K562 (cell line): ENCODE measurements around the gene GRIK1. TPM values are rescaled to one million over a fixed set of nuclear protein-coding genes. Genes with fewer than 3 reads are reported as not detected.

ENCODE experiments used
- ATAC-seq: fragments of 200-7000 bp; cut with Tn5 transposase; 3 replicates; pipeline ENCODE4 v1.9.1; 2020; ENCODE audit warnings: moderate library complexity
- BruUV-seq: library from RNA; stranded (reverse); fragments of 400-500 nt; replicated peaks from 2 replicates; lab custom pipeline; 2021; lab: Mats Ljungman, UMichigan
- CTCF ChIA-PET: fragments of 300-600 bp; formaldehyde crosslinking; extraction: SDS; loops from one replicate; lab custom pipeline; 2021; ENCODE audit warnings: low intra/inter-chr PET ratio; lab: Yijun Ruan, JAX
- POLR2A ChIA-PET: fragments of 300-600, 350-650 bp; sonication (Branson Sonifier 250); formaldehyde crosslinking; extraction: SDS; loops from one replicate; lab custom pipeline; 2021; ENCODE audit warnings: antibody characterized with exemption, inconsistent platforms; lab: Yijun Ruan, JAX
- DNase-seq, 4 experiments: peaks; one replicate each; pipeline versions ENCODE4 v3.0.0 to v3.0.0-alpha.2; 2011 to 2018; ENCODE audit warnings: low spot score in 3 of 4, mixed read lengths in 3 of 4; ENCODE audit errors: extremely low read depth in 1 of 4
- FAIRE-seq: peaks from 2 replicates; lab custom pipeline; 2011; peaks lifted over from hg19 to GRCh38; lab: Jason Lieb, UNC
- H2AFZ ChIP-seq: 2 replicates; pipeline ENCODE4 v1.6.0; 2011; ENCODE audit warnings: low read depth, low read length, control low read depth, inconsistent platforms
- H3K27ac ChIP-seq: fragments of 200-600 bp; 3 replicates; pipeline ENCODE4 v1.8.0; 2011; ENCODE audit warnings: low read depth, mild to moderate bottlenecking, control low read depth, inconsistent platforms, low read length, moderate library complexity, mixed read lengths; ENCODE audit errors: extremely low read depth
- H3K27me3 ChIP-seq, 2 experiments: fragments of 300-600 bp in 1 of 2; 2 replicates in 1 of 2; 3 replicates in 1 of 2; pipeline versions ENCODE4 v1.6.0 to v1.8.0; 2011; ENCODE audit warnings: inconsistent platforms in 2 of 2, low read length in 2 of 2, mild to moderate bottlenecking in 1 of 2, mixed read lengths in 1 of 2, moderate library complexity in 1 of 2; ENCODE audit not compliant: control insufficient read depth in 2 of 2, insufficient read depth in 2 of 2
- H3K36me3 ChIP-seq: fragments of 300-600 bp; 3 replicates; pipeline ENCODE4 v1.8.0; 2011; ENCODE audit warnings: mild to moderate bottlenecking, low read length, inconsistent platforms; ENCODE audit not compliant: control insufficient read depth, insufficient read depth
- H3K4me1 ChIP-seq, 2 experiments: fragments of 200-600 bp in 1 of 2; replicated peaks in 1 of 2; 2 replicates in 1 of 2; 3 replicates in 1 of 2; pipeline versions ENCODE4 v1.5.1 to v1.8.0; 2011; ENCODE audit warnings: inconsistent platforms in 2 of 2, low read length in 2 of 2, mild to moderate bottlenecking in 1 of 2, mixed read lengths in 1 of 2, moderate library complexity in 1 of 2; ENCODE audit not compliant: control insufficient read depth in 2 of 2, insufficient read depth in 2 of 2
- H3K4me2 ChIP-seq: 2 replicates; pipeline ENCODE4 v1.6.1; 2011; ENCODE audit warnings: low read length, control low read depth, inconsistent platforms, mixed read lengths; ENCODE audit not compliant: insufficient read depth
- H3K4me3 ChIP-seq: fragments of 200-600 bp; sonication (generic), shearing (Covaris generic); 2 replicates; pipeline ENCODE4 v1.5.1; 2016; ENCODE audit warnings: control low read depth, inconsistent platforms
- H3K79me2 ChIP-seq: fragments of 200-600 bp; 3 replicates; pipeline ENCODE4 v1.8.0; 2011; ENCODE audit warnings: low read length, inconsistent platforms; ENCODE audit not compliant: control insufficient read depth, insufficient read depth
- H3K9ac ChIP-seq, 2 experiments: 2 replicates each; pipeline versions ENCODE4 v1.6.0 to v1.6.1; 2011; ENCODE audit warnings: low read depth in 2 of 2, low read length in 2 of 2, control low read depth in 1 of 2, inconsistent platforms in 1 of 2, mild to moderate bottlenecking in 1 of 2, mixed read lengths in 1 of 2; ENCODE audit not compliant: insufficient read depth in 1 of 2
- H3K9me1 ChIP-seq: one replicate; pipeline ENCODE4 v1.6.0; 2011; ENCODE audit warnings: inconsistent platforms, mild to moderate bottlenecking, low read length, moderate library complexity; ENCODE audit not compliant: control insufficient read depth, insufficient read depth
- H3K9me3 ChIP-seq: replicated peaks from 2 replicates; pipeline ENCODE4 v1.5.1; 2011; ENCODE audit warnings: low read depth, low read length, inconsistent platforms; ENCODE audit not compliant: control insufficient read depth, insufficient read depth
- H4K20me1 ChIP-seq: replicated peaks from 2 replicates; pipeline ENCODE4 v1.6.1; 2011; ENCODE audit warnings: low read length, inconsistent platforms, mixed read lengths; ENCODE audit not compliant: control insufficient read depth, insufficient read depth
- ATF1 ChIP-seq, 2 experiments: fragments of 450-650 bp in 1 of 2; IDR thresholded peaks; 2 replicates each; pipeline ENCODE4 v1.6.1; 2016; ENCODE audit warnings: missing compliant biosample characterization in 1 of 2, missing genetic modification characterization in 1 of 2
- BCOR ChIP-seq: fragments of 450-650 bp; IDR thresholded peaks from 2 replicates; pipeline ENCODE4 v1.6.1; 2016
- CEBPG ChIP-seq, 3 experiments: fragments of 200-800 bp in 1 of 3; sonication (Bioruptor generic) in 1 of 3; sonication (generic) in 1 of 3; formaldehyde crosslinking in 1 of 3; IDR thresholded peaks in 2 of 3; conservative IDR thresholded peaks in 1 of 3; 2 replicates each; pipeline versions ENCODE4 v1.6.1 to v1.8.0; 2016 to 2022; ENCODE audit warnings: missing compliant biosample characterization in 2 of 3, missing genetic modification characterization in 2 of 3, mild to moderate bottlenecking in 1 of 3, missing genetic modification reagents in 1 of 3
- CREB5 ChIP-seq: fragments of 250-450 bp; sonication (Bioruptor Pico); IDR thresholded peaks from 2 replicates; pipeline ENCODE4 v1.5.0; 2020; ENCODE audit warnings: mild to moderate bottlenecking
- CREM ChIP-seq: IDR thresholded peaks from 2 replicates; pipeline ENCODE4 v1.6.1; 2014; ENCODE audit warnings: antibody characterized with exemption, low read depth
- E4F1 ChIP-seq: fragments of 250-450 bp; sonication (Bioruptor Pico); IDR thresholded peaks from 2 replicates; pipeline ENCODE4 v1.5.0; 2021; ENCODE audit warnings: mild to moderate bottlenecking, borderline replicate concordance
- EHMT2 ChIP-seq: fragments of 450-650 bp; IDR thresholded peaks from 2 replicates; pipeline ENCODE4 v1.6.1; 2018; ENCODE audit warnings: antibody characterized with exemption
- FOXP4 ChIP-seq: sonication (generic); formaldehyde crosslinking; IDR thresholded peaks from 2 replicates; pipeline ENCODE4 v1.8.0; 2022; ENCODE audit warnings: mild to moderate bottlenecking, missing genetic modification reagents, borderline replicate concordance
- HINFP ChIP-seq: fragments of 450-650 bp; conservative IDR thresholded peaks from 2 replicates; pipeline ENCODE4 v1.6.1; 2016; ENCODE audit warnings: missing genetic modification characterization, low read depth, mild to moderate bottlenecking, control low read depth, missing compliant biosample characterization
- HMBOX1 ChIP-seq: sonication (generic); IDR thresholded peaks from 2 replicates; pipeline ENCODE4 v1.6.1; 2016
- MAFG ChIP-seq: fragments of 450-650 bp; conservative IDR thresholded peaks from 2 replicates; pipeline ENCODE4 v1.6.1; 2016; ENCODE audit warnings: missing genetic modification characterization, missing compliant biosample characterization
- SETDB1 ChIP-seq: IDR thresholded peaks from one replicate; pipeline ENCODE4 v1.6.1; 2012; ENCODE audit warnings: low read length, control low read depth, inconsistent platforms
- TRIM28 ChIP-seq: fragments of 450-650 bp; IDR thresholded peaks from 2 replicates; pipeline ENCODE4 v1.6.1; 2017
- ZNF146 ChIP-seq: IDR thresholded peaks from one replicate; pipeline ENCODE4 v1.6.1; 2018; ENCODE audit warnings: missing compliant biosample characterization; ENCODE audit not compliant: unreplicated experiment
- WGBS: fragments of 100-300 bp; shearing (Covaris generic); methylation state at CpG from one replicate; pipeline ENCODE4 v1.1.6; 2016; ENCODE audit warnings: low coverage, mixed read lengths; ENCODE audit not compliant: insufficient coverage; ENCODE audit errors: missing lambda C conversion rate; 5-methylcytosine and 5-hydroxymethylcytosine counted together
- in situ Hi-C: fragments of 300-500 bp; cut with MboI; formaldehyde crosslinking; loops from 4 replicates; pipeline ENCODE4 v1.15.0; 2018; ENCODE audit warnings: inconsistent platforms, mixed read lengths
- intact Hi-C: fragments of 100-400 bp; cut with micrococcal nuclease; formaldehyde crosslinking; loops from 2 replicates; pipeline ENCODE4 v1.14.2; 2022
- polyA plus RNA-seq, 8 experiments: library from polyadenylated mRNA; depleted of rRNA in 4 of 8; stranded (reverse) in 5 of 8; unstranded in 3 of 8; fragments of >200 nt; fragmentation: Nextera tagmentation in 2 of 8; fragmentation: Illumina TruSeq in 1 of 8; extraction: Ambion mirVana in 2 of 8; extraction: Trizol in 1 of 8; gene quantifications; 2 replicates each; pipeline versions ENCODE4 v1.2.1 to v1.2.3, GENCODE V29; 2011 to 2014; ENCODE audit warnings: inconsistent platforms in 1 of 8, missing spikeins in 1 of 8
- total RNA-seq, 7 experiments: library from RNA; depleted of rRNA in 6 of 7; stranded (reverse); fragments of >200 nt in 6 of 7; fragmentation: Illumina TruSeq in 2 of 7; extraction: Trizol in 2 of 7; gene quantifications; 2 replicates each; pipeline versions ENCODE4 v1.2.1 to v1.2.3, GENCODE V29; 2011 to 2021; ENCODE audit warnings: low replicate concordance in 1 of 7

The GRIK1 gene
- total and polyA plus RNA-seq, 9 of the 15 experiments (the other 6 are each of a cell fraction or from before 2014, with no cell fraction given): 0.17 to 2.8 (median 0.53) TPM

- Histone ChIP-seq H2AFZ (peak overlapping the region; percentile 63), H3K9me1 (no peaks in the 10 kb centered on the region), H3K27ac (peak overlapping the region; percentile 98), H3K4me2 (0 out of 2 replicates have a peak overlapping the region, but pooled peaks have one; percentile 4), H3K79me2 (no peaks in the 10 kb centered on the region), H3K9ac (peak overlapping the region in 1 of 2 experiments; percentile 10; a peak in 1 of 4 replicates), H3K4me1 (peaks cover 19 to 81% of the 10 kb centered on the region in 2 experiments), H3K36me3 (peaks cover 13% of the 10 kb centered on the region), H3K4me3 (no peak overlapping the region), H3K9me3 (peaks cover 15% of the 10 kb centered on the region), H3K27me3 (no peaks in the 10 kb centered on the region), H4K20me1 (no peaks in the 10 kb centered on the region)
- ChIA-PET CTCF (no interaction called here), POLR2A (interaction anchor here (0.8 to 1.0 kb wide), 3 partner anchors 11 to 23 kb away, joined by 3 read pairs; no protein-coding TSS in a partner anchor)
- 25% methylated on average over 2 of the region's 2 CpGs for WGBS
- no peak for FAIRE-seq
- in situ Hi-C loops (no loop called here), intact Hi-C loops (loop anchor here (5.0 kb wide), 1 partner anchor 163 kb away; no protein-coding TSS in a partner anchor)
- ATAC-seq: no peak
- BruUV-seq: no TSS peak
- no peak for DNase-seq
- no peak for TF ChIP-seq CREB5 (CRISPR knock-in tag)
- no peak for TF ChIP-seq SETDB1
- no peak for TF ChIP-seq CEBPG (CRISPR knock-in tag; IDR thresholded peaks at IDR 0.05)
- TF ChIP-seq CEBPG (tag; conservative IDR thresholded peaks at IDR 0.05 in 1 of 2, IDR thresholded peaks at IDR 0.05 in 1 of 2): no peak
- no peak for TF ChIP-seq FOXP4
- TF ChIP-seq MAFG (tag): peak; percentile 70
- TF ChIP-seq ATF1 (CRISPR knock-in tag; IDR thresholded peaks at IDR 0.05): no peak
- no peak for TF ChIP-seq ATF1 (tag; IDR thresholded peaks at IDR 0.05)
- TF ChIP-seq EHMT2: no peak
- no peak for TF ChIP-seq E4F1 (CRISPR knock-in tag)
- TF ChIP-seq HINFP (tag): peak; percentile 37; the same call in 1 of the 2 replicates
- no peak for TF ChIP-seq TRIM28
- TF ChIP-seq CREM: no peak
- TF ChIP-seq BCOR: no peak
- TF ChIP-seq HMBOX1: no peak
- no peak for TF ChIP-seq ZNF146 (CRISPR knock-in tag)
These were observed 299.7 kb downstream of the GRIK1 start for GRCh38 chr21:29640080-29640508.
